ENCODE data around the gene TOM1. TPM values are rescaled to one million over a fixed set of nuclear protein-coding genes. Genes with fewer than 3 reads are reported as not detected.

TOM1 gene
- total and polyA plus RNA-seq, 2 of the 13 experiments (the other 11 are each of a cell fraction or from before 2014, with no cell fraction given) = 30.8 to 87.3 TPM

- Histone ChIP-seq H3K27me3 (ENCODE audit: control insufficient read depth in 1 of 2, insufficient read depth in 2 of 2, low read length in 2 of 2) (no peaks in the 10 kb centered on the region), H3K27ac (ENCODE audit: extremely low read length, insufficient read depth, low read length) (no peak overlapping the region), H2AFZ (ENCODE audit: low read length) (no peak overlapping the region), H3K79me2 (ENCODE audit: insufficient read depth, low read length) (peaks cover 17% of the 10 kb centered on the region), H3K9ac (ENCODE audit: insufficient read depth, low read depth, low read length) (no peak overlapping the region), H4K20me1 (ENCODE audit: insufficient read depth, low read length) (no peaks in the 10 kb centered on the region), H3K4me2 (ENCODE audit: low read depth, low read length) (no peak overlapping the region), H3K36me3 (replicated peaks in 1 of 2; ENCODE audit: control insufficient read depth in 1 of 2, insufficient read depth in 2 of 2, low read length in 2 of 2) (peaks cover 35 to 52% of the 10 kb centered on the region in 2 experiments), H3K9me3 (ENCODE audit: low read length) (no peaks in the 10 kb centered on the region), H3K4me3 (replicated peaks in 1 of 3; ENCODE audit: insufficient read depth in 1 of 3, low read depth in 2 of 3, low read length in 3 of 3) (no peak overlapping the region), H3K4me1 (ENCODE audit: insufficient read depth, low read length) (peaks cover 14% of the 10 kb centered on the region)
- DNase-seq (ENCODE audit: low spot score) (no peak), ATAC-seq (no peak), FAIRE-seq (no peak)
- CTCF ChIA-PET (ENCODE audit: low intra/inter-chr PET ratio, low total read pairs) = no interaction called here
- WGBS (ENCODE audit: low lambda C conversion rate) = 95% methylated on average over 11 of the region's 12 CpGs
- POLR2A ChIA-PET = no interaction called here
- in situ Hi-C loops (cut with HindIII; ENCODE audit: extremely low pct_ligation_motif_present, low pct_unique_long_range_greater_than_20kb) (no loop called here), intact Hi-C loops (cut with micrococcal nuclease; ENCODE audit: unreplicated experiment) (no loop called here)
- BruUV-seq (replicated peaks) = no TSS peak
- no peak for TF ChIP-seq FOXC1 (CRISPR knock-in tag; IDR thresholded peaks at IDR 0.05; ENCODE audit: borderline replicate concordance)
- TF ChIP-seq KDM3A (CRISPR knock-in tag; IDR thresholded peaks at IDR 0.05; ENCODE audit: low read depth) = no peak
- TF ChIP-seq ATF1 (CRISPR knock-in tag; IDR thresholded peaks at IDR 0.05) = no peak
- no peak for TF ChIP-seq GRHL1 (CRISPR knock-in tag; conservative IDR thresholded peaks at IDR 0.05)
- no peak for TF ChIP-seq WIZ (CRISPR knock-in tag; IDR thresholded peaks at IDR 0.05)
- TF ChIP-seq KDM5A (IDR thresholded peaks at IDR 0.05; ENCODE audit: borderline replicate concordance, low read length) = no peak
- TF ChIP-seq ZBTB40 (IDR thresholded peaks at IDR 0.05) = no peak
- TF ChIP-seq ZBTB40 (CRISPR knock-in tag; IDR thresholded peaks at IDR 0.05) = no peak
- TF ChIP-seq ZSCAN21 (CRISPR knock-in tag; IDR thresholded peaks at IDR 0.05; ENCODE audit: borderline replicate concordance) = no peak
- TF ChIP-seq ZSCAN5A (CRISPR knock-in tag; IDR thresholded peaks at IDR 0.05; ENCODE audit: borderline replicate concordance) = no peak
- TF ChIP-seq ZNF850 (CRISPR knock-in tag; conservative IDR thresholded peaks at IDR 0.05) = no peak
- TF ChIP-seq GTF2F1 (IDR thresholded peaks at IDR 0.05; ENCODE audit: low read length) = no peak
- no peak for TF ChIP-seq CBX2 (IDR thresholded peaks at IDR 0.05; ENCODE audit: low read depth, low read length)
- TF ChIP-seq CBX2 (CRISPR knock-in tag; IDR thresholded peaks at IDR 0.05; ENCODE audit: low read depth) = no peak
These were observed 18.1 kb downstream of the TOM1 start for GRCh38 chr22:35317680-35318290.
